GM15510 (cell line): ENCODE measurements around the gene THAP2.

ENCODE experiments used
- POLR2A ChIP-seq: IDR thresholded peaks from 3 replicates; pipeline ENCODE4 v1.6.1; 2011; ENCODE audit warnings: borderline replicate concordance; ENCODE audit not compliant: insufficient read length; ENCODE audit errors: extremely low read depth

The THAP2 gene

GRCh38 chr12:71685914-71686657 lies 22.0 kb downstream of the THAP2 start, which contains the start of gene TMEM19:
Gene TMEM19 (plus strand): TSS chr12:71686082. CDS start chr12:71686681, 599 bp downstream.
- peak; percentile 89 for TF ChIP-seq POLR2A

DNA sequence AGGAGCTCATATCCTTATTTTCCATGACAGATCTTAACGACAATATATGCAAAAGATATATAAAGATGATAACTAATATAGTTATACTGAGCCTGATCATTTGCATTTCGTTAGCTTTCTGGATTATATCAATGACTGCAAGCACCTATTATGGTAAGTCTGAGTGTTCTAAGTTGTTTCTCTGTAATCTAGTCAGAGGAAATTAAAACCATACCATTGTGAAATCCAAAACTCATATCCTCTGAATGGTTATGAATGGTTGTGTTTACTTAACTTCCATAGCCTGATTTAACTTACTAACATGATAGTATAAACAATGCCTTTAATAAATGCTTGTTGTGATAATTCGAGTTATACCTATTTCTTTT lies 22.5 kb downstream of the THAP2 start:
- no peak for TF ChIP-seq POLR2A

DNA sequence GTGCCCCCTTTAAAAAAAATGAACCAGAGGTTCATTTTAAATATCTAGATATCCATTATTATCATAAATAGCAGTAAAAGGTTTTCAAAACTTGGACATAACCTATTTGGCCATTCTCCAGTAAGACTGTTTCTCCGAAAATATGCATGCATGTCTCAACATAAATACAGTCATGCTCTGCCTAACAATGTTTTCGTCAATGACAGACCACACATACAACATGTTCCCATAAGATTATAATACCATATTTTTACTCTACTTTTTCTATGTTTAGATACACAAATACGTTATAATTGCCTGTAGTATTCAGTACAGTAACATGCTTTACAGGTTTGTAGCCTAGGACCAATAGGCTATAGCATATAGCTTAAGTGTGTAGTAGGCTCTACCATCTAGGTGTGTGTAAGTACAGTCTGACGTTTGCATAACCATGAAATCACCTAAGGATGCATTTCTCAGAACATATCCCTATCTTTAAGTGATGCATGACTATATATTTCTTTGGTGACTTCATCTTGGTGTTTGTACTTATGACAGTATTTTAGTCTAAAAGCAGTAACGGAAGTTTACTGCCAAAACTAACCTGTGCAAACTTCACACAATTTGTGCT lies 25.0 kb downstream of the THAP2 start:
- no peak for TF ChIP-seq POLR2A

GRCh38 chr12:71691504-71692129 lies 27.5 kb downstream of the THAP2 start:
- no peak for TF ChIP-seq POLR2A

GRCh38 chr12:71693126-71693525 lies 29.0 kb downstream of the THAP2 start:
- no peak for TF ChIP-seq POLR2A

- no peak for TF ChIP-seq POLR2A
These were observed 30.2 kb downstream of the THAP2 start for GRCh38 chr12:71694099-71694820.

- TF ChIP-seq POLR2A = no peak
These were observed 31.7 kb downstream of the THAP2 start for GRCh38 chr12:71695782-71696181.

GRCh38 chr12:71702590-71702989 lies 38.5 kb downstream of the THAP2 start:
- TF ChIP-seq POLR2A = no peak

- TF ChIP-seq POLR2A = no peak
These were observed 39.1 kb downstream of the THAP2 start for GRCh38 chr12:71703206-71703605.

DNA sequence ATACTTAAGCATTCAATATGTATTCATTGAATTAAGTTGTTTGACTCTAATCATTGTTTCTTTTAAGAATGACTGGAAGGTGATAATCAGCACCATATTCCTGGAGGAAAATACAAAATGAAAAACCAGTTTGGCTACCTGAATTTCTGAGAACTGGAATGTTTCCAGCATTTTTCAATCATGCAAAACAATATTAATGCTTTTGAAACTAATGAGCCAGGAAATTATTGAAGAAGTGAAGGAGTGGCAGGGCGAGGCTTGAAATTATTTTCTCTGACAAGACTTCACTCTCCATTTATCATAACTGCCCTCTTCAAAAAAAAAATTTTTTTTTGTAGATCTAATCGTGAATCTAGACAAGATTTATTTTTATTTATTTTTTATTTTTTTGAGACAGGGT lies 40.8 kb downstream of the THAP2 start:
- TF ChIP-seq POLR2A = no peak

DNA sequence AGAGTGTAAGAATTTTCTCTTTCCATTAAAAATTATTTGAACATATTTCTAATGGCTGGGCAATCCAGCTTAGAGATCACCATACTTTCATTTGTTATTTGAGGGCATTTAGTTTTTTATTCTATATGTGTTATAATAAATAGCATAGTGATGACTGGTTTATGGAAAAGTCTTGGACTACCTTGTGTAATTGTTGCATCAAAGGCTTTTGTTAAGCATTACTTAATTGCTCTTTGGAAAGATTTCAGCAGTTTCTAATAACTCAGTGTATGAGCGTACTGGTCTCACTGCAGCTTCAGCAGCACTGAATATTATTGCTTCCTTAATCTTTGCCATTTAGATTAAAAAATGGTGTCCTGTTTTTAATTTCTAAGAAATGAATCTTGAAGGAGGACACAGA lies 44.6 kb downstream of the THAP2 start:
- TF ChIP-seq POLR2A = no peak

DNA sequence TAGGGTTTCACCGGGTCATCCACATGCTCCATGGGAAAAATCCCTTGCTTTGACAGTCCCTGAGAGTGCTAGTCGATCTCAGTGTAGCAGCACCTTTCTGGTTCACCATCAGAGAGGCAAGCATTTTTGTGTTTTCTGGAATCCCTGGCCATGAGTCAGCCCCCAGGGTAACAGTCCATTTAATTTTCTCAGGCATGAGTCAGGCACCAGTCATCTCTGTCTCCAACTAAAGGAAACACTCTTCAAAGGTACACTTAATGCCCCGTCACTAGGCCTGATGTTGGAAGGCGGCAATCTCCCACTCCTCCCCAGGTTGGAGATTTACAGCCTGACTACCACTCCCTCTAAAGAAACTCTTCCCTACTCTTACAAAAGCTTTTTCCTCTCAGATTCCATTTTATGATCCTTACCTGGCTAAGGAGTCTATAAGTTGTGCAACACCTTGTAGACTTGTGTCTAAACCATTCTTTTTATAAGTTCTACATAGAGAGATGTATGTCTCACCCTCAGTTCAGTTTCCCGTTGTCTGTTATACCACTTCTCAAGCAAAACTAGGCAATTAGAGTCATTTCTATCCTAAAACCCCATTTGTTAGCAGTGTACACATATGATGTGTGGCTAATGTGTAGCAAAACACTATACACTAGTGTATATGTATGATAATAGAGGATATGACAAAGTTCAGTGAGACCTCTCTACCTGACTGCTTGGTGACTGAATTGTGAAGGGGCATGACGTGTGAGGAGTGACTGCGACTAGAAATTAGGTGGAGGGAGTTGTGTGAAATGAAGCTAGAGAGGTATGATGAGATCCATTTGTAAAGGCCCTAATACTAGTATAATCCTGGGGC lies 46.4 kb downstream of the THAP2 start:
- TF ChIP-seq POLR2A = no peak

GRCh38 chr12:71718611-71719010 lies 54.5 kb downstream of the THAP2 start:
- no peak for TF ChIP-seq POLR2A

DNA sequence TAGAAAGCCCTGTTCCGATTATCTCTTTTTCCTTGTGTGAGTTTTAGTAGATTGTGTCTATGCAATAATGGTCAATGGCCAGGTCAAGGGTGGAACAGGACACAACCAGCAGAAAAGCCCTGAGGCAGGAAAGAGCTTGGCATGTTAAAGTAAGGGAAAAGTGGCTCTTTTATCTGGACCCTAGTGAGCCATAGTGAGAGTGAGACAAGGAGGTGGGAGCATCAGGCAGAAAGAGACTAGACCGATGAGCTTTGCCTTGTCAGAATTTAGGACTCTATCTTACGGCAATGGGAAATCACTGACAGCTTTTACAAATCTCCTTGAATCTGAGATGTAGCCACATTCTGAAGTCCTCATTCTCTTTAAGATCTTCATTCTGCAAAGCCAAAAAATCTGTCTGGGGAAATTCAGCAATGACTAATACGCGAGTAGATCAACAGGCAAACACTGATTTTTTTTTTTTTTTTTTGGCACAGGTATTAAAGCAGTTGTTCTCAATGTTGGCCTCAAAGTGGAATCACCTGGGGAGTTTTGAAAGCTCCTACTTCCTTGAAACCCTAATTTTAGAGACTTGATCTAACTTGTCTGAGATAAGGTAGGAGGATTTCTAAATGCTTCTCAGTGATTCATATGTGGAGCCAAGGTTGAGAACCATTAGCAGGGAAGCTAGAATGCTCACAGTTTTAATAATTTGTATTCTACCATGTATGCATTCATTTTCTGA lies 55.7 kb downstream of the THAP2 start:
- TF ChIP-seq POLR2A = no peak
